Epithelial cell of esophagus (primary cell): ENCODE results near the gene RTRAF.

Experiments used
- DNase-seq: peaks from one replicate; pipeline ENCODE4 v3.0.0; 2010; ENCODE audit warnings: low read depth
- H3K4me3 ChIP-seq: 2 replicates; pipeline ENCODE4 v1.5.1; 2011; ENCODE audit warnings: mild to moderate bottlenecking, low read length, control low read depth
- CTCF ChIP-seq: IDR thresholded peaks from 2 replicates; pipeline ENCODE4 v1.5.1; 2011; ENCODE audit warnings: low read depth, mild to moderate bottlenecking, low read length, control low read depth, inconsistent platforms; ENCODE audit not compliant: insufficient read depth; ENCODE audit errors: missing control alignments

Gene RTRAF

GRCh38 chr14:52003324-52003723 lies 14.0 kb downstream of the RTRAF start:
- no peak for TF ChIP-seq CTCF
- no peak for DNase-seq
- no peak overlapping the region for H3K4me3 ChIP-seq

GRCh38 chr14:52005625-52006024 lies 16.3 kb downstream of the RTRAF start:
- no peak for TF ChIP-seq CTCF
- DNase-seq = no peak
- H3K4me3 ChIP-seq = no peak overlapping the region

DNA sequence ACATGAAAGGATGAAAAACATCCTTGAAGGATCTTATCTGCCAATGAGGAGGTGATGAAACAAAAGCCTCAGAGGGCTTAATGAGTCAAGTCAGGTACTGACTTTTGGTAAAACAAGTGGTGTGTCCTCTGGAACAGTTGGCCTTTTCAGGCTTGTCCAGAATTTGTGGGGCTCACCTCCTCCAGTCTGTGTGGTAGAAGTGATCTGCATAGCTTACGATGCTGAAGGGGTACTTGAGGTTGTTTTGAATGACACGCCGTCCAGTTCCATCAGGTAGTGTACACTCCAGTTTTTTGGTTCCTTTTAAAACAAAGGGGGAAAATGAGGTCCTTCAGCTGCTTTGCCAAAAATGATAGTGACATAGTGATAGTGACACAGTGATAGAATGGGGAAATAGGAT lies 17.0 kb downstream of the RTRAF start:
- DNase-seq = no peak
- H3K4me3 ChIP-seq = no peak overlapping the region
- TF ChIP-seq CTCF = no peak

GRCh38 chr14:52007211-52007610 lies 17.9 kb downstream of the RTRAF start:
- no peak for DNase-seq
- no peak for TF ChIP-seq CTCF
- no peak overlapping the region for H3K4me3 ChIP-seq

DNA sequence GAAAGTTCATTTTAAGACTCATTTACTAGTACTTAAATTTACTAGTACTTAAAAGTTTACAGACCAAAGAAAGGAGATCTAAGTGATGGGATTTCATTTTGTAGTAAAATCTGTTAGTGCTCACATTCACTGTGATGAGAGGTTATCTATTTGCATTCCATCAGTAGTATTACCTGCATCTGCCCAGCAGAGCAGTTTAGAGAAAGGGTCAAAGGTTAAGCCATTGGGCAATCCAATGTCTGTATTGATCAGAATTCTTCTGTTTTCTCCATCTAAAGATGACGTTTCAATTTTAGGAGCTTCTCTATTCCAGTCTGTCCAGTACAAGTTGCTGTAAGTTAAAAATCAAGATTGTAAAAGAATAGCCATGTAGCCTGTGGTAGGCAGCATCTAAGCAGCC lies 18.3 kb downstream of the RTRAF start:
- no peak overlapping the region for H3K4me3 ChIP-seq
- no peak for DNase-seq
- no peak for TF ChIP-seq CTCF

- no peak overlapping the region for H3K4me3 ChIP-seq
- no peak for DNase-seq
- TF ChIP-seq CTCF = no peak
Measured at GRCh38 chr14:52008136-52008535, 18.8 kb downstream of the RTRAF start.

DNA sequence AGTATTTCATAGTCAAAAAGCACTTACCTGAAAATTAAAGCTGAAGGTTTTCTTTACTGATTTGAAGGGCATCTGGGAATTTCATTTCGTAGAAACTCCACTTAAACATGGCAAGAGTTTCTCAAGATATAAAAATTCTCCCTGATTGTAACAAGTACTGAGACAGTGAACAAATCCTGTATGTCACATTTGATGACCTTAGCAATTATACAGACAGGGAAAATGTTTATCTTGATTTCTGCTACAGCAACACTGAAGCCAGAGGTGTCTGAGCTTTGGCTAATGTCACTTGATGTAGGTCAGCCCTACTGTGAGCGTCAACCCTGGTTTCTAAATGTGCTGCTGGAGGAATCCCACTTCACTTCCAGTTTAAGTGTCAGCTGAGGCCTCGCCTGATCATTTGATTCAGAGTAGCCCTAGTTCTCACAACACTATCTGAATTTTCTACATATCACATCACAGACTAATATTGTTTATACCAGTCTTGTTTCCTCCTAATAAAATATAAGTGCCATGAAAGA lies 20.9 kb downstream of the RTRAF start:
- DNase-seq = no peak
- H3K4me3 ChIP-seq = no peak overlapping the region
- no peak for TF ChIP-seq CTCF
